ENCODE data around the gene NBAS. TPM values are rescaled to one million over a fixed set of nuclear protein-coding genes. Genes with fewer than 3 reads are reported as not detected.

Gene NBAS
- total RNA-seq, 2 experiments from 2014 or later = 24.4 to 28.8 TPM

- H3K27ac ChIP-seq (ENCODE audit: low read depth, low read length, poor library complexity, severe bottlenecking) = no peak overlapping the region
- no peaks in the 10 kb centered on the region for H3K36me3 ChIP-seq (ENCODE audit: insufficient read depth, low read length)
- no peak for TF ChIP-seq EZH2phosphoT487 (IDR thresholded peaks at IDR 0.05; ENCODE audit: borderline replicate concordance, low read depth, low read length)
- no peak; the same call in 1 of the 2 replicates for TF ChIP-seq CTCF (conservative IDR thresholded peaks at IDR 0.05; ENCODE audit: low read length)
- peaks cover 13% of the 10 kb centered on the region for H3K4me1 ChIP-seq (ENCODE audit: insufficient read depth, low read length, poor library complexity, severe bottlenecking)
- no peaks in the 10 kb centered on the region for H3K79me2 ChIP-seq (ENCODE audit: insufficient read depth, low read depth, low read length)
- ChIA-PET CTCF (ENCODE audit: unreplicated experiment) (no interaction called here), POLR2A (no interaction called here)
- no peak overlapping the region for H3K4me2 ChIP-seq (ENCODE audit: low read length)
- H3K9me3 ChIP-seq (ENCODE audit: low read length) = no peaks in the 10 kb centered on the region
- intact Hi-C loops (cut with micrococcal nuclease; ENCODE audit: unreplicated experiment) = no loop called here
- no peak for DNase-seq (ENCODE audit: low spot score)
- H3K9me2 ChIP-seq (ENCODE audit: insufficient read depth, low read length) = no peaks in the 10 kb centered on the region
- H2AFZ ChIP-seq (ENCODE audit: low read length) = no peak overlapping the region
- BruUV-seq (replicated peaks) = no TSS peak
- no peaks in the 10 kb centered on the region for H4K20me1 ChIP-seq (ENCODE audit: insufficient read depth, low read length)
- no peak overlapping the region for H3K4me3 ChIP-seq (ENCODE audit: low read depth, low read length, poor library complexity, severe bottlenecking)
These were observed 414.2 kb downstream of the NBAS start for GRCh38 chr2:15146960-15147359.

DNA sequence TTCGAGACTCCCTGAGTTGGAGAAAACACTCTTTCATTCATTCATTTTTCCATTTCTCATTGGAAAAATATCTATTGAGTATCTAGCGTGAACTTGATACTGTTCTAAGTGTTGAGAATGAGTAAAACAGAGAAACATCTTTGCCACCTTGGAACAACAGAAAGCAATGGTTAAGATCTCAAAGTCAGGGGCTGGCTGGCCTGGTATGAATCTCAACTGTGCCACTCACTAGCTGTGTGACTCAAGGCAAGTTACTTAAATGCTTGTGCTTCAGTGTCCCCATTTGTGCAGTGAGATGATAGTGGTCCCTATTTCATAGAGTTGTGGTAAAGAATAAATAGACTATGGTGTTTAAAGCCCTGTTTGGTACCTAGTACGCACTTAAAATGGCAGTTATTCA, 415.2 kb downstream of the NBAS start:
- Histone ChIP-seq H3K9me3 (ENCODE audit: low read length) (no peaks in the 10 kb centered on the region), H3K79me2 (ENCODE audit: insufficient read depth, low read depth, low read length) (no peaks in the 10 kb centered on the region), H3K4me3 (ENCODE audit: low read depth, low read length, poor library complexity, severe bottlenecking) (no peak overlapping the region), H3K27ac (ENCODE audit: low read depth, low read length, poor library complexity, severe bottlenecking) (no peak overlapping the region), H3K4me2 (ENCODE audit: low read length) (no peak overlapping the region), H3K9me2 (ENCODE audit: insufficient read depth, low read length) (no peaks in the 10 kb centered on the region), H4K20me1 (ENCODE audit: insufficient read depth, low read length) (no peaks in the 10 kb centered on the region), H3K4me1 (ENCODE audit: insufficient read depth, low read length, poor library complexity, severe bottlenecking) (peaks cover 24% of the 10 kb centered on the region), H3K36me3 (ENCODE audit: insufficient read depth, low read length) (no peaks in the 10 kb centered on the region), H2AFZ (ENCODE audit: low read length) (no peak overlapping the region)
- ChIA-PET CTCF (ENCODE audit: unreplicated experiment) (no interaction called here), POLR2A (interaction anchor here (1.7 kb wide), 1 partner anchor 10 kb away, joined by 11 read pairs; no protein-coding TSS in a partner anchor)
- TF ChIP-seq EZH2phosphoT487 (IDR thresholded peaks at IDR 0.05; ENCODE audit: borderline replicate concordance, low read depth, low read length) = no peak
- no peak for TF ChIP-seq CTCF (conservative IDR thresholded peaks at IDR 0.05; ENCODE audit: low read length)
- BruUV-seq (replicated peaks) = no TSS peak
- intact Hi-C loops (cut with micrococcal nuclease; ENCODE audit: unreplicated experiment) = no loop called here
- no peak for DNase-seq (ENCODE audit: low spot score)

GRCh38 chr2:15145046-15145817, 415.9 kb downstream of the NBAS start:
- Histone ChIP-seq H3K4me3 (ENCODE audit: low read depth, low read length, poor library complexity, severe bottlenecking) (no peak overlapping the region), H4K20me1 (ENCODE audit: insufficient read depth, low read length) (no peaks in the 10 kb centered on the region), H3K79me2 (ENCODE audit: insufficient read depth, low read depth, low read length) (no peaks in the 10 kb centered on the region), H3K9me2 (ENCODE audit: insufficient read depth, low read length) (no peaks in the 10 kb centered on the region), H3K27ac (ENCODE audit: low read depth, low read length, poor library complexity, severe bottlenecking) (no peak overlapping the region), H3K4me1 (ENCODE audit: insufficient read depth, low read length, poor library complexity, severe bottlenecking) (peaks cover 30% of the 10 kb centered on the region), H3K36me3 (ENCODE audit: insufficient read depth, low read length) (no peaks in the 10 kb centered on the region), H2AFZ (ENCODE audit: low read length) (no peak overlapping the region), H3K9me3 (ENCODE audit: low read length) (peaks cover 1% of the 10 kb centered on the region; the same call in 1 of the 2 replicates), H3K4me2 (ENCODE audit: low read length) (no peak overlapping the region)
- DNase-seq (ENCODE audit: low spot score) = no peak
- intact Hi-C loops (cut with micrococcal nuclease; ENCODE audit: unreplicated experiment) = no loop called here
- POLR2A ChIA-PET = interaction anchor here (0.9 to 1.7 kb wide), 3 partner anchors 10 to 18 kb away, joined by 3 to 11 read pairs (median 3); no protein-coding TSS in a partner anchor
- no TSS peak for BruUV-seq (replicated peaks)
- TF ChIP-seq CTCF (conservative IDR thresholded peaks at IDR 0.05; ENCODE audit: low read length) (no peak), EZH2phosphoT487 (IDR thresholded peaks at IDR 0.05; ENCODE audit: borderline replicate concordance, low read depth, low read length) (no peak)
- CTCF ChIA-PET (ENCODE audit: unreplicated experiment) = no interaction called here

All from OCI-LY7 (cell line).